GM23248 (cell line): ENCODE data around the gene GNS.

Experiments
- EZH2 ChIP-seq: fragments of 200-600 bp; sonication (generic); IDR thresholded peaks from 2 replicates; pipeline ENCODE4 v1.6.1; 2018; ENCODE audit warnings: antibody characterized with exemption, mild to moderate bottlenecking; ENCODE audit not compliant: insufficient read depth, poor library complexity, severe bottlenecking
- EZH2phosphoT487 ChIP-seq: fragments of 200-600 bp; sonication (generic); IDR thresholded peaks from 2 replicates; pipeline ENCODE4 v1.6.1; 2018; ENCODE audit warnings: antibody characterized with exemption, moderate library complexity, mild to moderate bottlenecking, low read depth; ENCODE audit not compliant: insufficient read depth

DNA sequence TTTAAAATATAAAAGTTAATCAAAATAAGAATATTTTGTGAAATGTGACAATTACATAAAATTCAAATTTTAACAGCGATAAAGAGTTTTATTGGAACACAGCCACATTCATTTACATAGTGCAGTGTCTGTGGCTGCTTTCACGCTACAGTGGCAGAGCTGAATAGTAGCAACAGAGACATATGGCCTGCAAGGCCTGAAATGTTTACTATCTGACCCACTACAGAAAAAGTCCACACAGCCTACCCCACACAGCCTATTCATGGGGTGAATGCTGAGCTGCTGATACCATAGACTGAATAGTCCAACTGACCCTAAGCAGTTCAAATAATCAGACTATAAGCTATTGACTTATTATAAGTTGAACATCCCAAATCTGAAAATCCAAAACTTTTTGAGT, 13.2 kb downstream of the GNS start:
- TF ChIP-seq EZH2phosphoT487 (no peak), EZH2 (no peak)
